NCI-H446 treated with DMSO at 0.1 percent for 48 hours (cell line): Measurements from ENCODE around the gene TMPRSS7.
"Not testable (repeated sequence)": the region's sequence is repeated elsewhere in the genome, so short reads cannot be mapped to it uniquely, and the experiment has no call there.

ENCODE experiments used
- DNase-seq: peaks from one replicate; lab custom pipeline; 2025; lab: John Stamatoyannopoulos, UW

TMPRSS7 gene

DNA sequence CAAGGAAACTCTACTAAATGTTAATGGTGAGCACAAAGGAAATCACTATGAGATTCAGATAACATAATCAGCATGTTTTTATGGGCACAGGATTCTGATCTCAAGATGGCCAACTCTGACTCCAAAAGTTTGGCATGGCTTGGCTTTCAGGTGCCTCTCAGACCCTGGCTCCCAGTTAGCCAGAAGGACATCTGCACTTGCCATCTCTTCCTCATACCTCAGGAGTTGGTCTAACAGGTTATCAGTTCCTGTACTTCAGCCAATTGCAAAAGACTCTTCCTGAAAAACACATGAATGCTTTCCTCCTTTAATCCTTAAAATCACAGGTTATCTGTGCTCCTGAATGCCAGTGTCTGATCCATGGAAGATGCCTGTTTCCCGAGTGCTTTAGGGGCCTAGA, 25.0 kb downstream of the TMPRSS7 start:
- no peak for DNase-seq

DNA sequence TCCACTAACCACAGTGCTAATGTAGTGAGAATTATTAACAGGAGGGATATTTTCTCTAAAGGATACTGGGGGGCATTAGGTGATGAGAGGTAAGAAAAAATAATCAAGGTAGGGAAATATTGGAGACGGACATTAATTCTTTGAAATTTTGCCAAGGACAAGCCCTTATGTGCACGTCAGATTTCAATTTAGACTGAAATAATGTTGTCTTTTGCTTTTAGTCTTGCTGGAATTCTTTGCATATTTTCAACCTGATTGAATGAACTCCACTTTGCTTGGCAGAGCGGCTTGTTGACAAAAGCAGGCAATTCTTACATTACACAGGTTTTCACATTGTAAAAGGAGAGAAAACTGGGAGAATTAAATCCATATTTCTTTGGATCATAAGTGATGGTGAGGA, 26.6 kb downstream of the TMPRSS7 start:
- no peak for DNase-seq

DNA sequence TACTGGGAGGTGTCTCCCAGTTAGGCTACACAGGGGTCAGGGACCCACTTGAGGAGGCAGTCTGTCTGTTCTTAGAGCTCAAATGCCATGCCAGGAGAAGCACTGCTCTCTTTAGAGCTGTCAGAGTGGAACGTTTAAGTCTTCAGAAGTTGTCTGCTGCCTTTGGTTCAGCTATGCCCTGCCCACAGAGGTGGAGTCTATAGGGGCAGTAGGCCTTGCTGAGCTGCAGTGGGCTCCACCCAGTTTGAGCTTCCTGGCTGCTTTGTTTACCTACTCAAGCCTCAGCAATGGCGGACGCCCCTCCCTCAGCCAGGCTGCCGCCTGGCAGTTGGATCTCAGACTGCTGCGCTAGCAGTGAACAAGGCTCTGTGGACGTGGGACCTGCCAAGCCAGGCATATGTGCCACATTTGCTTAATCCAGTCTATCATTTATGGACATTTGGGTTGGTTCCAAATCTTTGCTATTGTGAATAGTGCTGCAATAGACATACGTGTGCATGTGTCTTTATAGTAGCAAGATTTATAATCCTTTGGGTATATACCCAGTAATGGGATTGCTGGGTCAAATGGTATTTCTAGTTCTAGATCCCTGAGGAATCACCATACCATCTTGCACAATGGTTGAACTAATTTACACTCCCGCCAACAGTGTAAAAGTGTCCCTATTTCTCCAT, 38.0 kb downstream of the TMPRSS7 start:
- not testable (repeated sequence) for DNase-seq

DNA sequence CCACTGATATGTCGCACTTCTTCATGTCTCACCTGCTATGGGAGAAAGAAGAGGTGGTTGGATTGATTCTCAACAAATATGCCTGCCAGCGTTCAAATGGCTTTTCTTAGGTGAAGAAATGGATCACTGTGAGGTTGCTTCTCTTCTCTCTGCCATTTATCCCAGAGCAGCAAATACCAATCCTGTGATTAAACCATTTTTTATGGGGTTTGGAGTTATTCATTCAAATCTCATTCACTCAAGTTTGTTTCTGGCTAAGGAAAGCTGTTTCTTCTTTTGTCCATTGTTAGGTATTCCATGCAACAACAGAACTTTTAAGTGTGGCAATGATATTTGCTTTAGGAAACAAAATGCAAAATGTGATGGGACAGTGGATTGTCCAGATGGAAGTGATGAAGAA, 39.5 kb downstream of the TMPRSS7 start:
- no peak for DNase-seq

DNA sequence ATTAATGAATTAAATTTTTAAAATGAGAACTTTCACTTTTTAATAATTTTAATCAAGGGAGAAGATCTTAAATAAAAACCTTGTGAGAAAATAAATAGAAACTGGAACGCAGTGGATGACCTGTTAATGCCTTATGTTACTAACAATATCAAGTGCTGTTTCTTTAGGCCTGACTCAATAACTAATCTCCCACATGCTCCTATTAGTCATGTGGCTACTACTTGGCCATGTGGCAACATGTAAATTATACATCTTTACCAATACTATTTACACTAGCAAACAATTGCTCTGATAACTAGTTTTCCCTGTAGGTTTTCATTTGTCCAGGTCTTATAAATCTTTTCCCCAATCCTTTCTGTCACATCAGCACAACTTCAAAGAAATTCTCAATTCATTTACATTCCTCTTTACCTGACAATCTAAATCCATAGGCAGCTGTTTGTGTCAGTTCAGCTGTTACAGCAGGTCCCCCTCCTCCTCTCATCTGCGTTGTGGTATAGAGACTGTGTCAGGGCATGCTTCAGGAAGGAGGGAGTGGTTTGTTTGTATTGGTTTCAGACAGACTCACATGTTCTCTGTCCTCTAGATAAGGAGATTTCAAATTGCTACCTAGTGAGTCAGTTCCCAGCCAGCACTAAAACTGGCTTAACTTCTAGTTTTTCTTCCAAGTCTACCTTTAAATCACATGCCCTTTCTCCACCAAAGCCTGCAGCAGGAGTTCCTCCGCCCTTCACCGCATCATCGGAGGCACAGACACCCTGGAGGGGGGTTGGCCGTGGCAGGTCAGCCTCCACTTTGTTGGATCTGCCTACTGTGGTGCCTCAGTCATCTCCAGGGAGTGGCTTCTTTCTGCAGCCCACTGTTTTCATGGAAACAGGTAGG, 40.3 kb downstream of the TMPRSS7 start:
- no peak for DNase-seq

DNA sequence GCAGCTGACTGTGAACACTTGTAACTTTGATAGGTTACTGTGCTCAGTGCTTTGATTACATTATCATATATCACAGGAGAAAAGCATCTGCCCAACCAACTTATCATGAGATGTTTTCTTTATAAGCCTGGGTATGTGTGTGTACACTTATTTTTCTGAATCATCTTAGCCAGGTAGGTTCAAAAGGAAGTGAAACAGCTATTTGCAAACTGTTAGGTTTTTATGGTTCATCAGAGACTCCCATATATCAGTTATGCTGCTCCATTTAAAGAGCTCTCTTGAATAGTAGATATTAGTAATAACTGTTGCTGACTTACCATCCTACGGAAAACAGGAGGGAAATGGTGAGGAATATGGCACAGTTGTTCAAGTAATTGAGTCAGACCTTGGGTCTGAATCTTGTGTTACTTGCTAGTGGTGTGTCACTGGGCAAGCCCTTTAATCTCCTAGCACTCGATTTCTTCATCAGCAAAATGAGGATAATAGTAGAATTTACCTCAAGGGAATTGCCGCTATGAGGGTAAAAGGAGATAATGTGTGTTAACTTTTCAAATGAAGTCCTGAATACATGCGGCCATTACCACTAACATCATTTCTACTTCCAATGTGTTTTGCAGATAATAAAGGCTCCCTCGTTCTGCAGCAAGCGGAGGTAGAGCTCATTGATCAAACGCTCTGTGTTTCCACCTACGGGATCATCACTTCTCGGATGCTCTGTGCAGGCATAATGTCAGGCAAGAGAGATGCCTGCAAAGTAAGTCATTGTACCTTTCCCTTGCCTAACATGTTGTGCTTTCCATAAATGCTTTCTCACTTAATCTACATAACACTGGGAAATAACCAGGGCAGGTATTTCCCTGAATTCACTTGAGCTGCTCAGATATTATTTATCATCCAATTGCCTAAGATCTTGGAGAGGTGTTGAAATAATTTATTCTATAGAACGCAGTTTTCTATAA, 43.9 kb downstream of the TMPRSS7 start:
- no peak for DNase-seq

DNA sequence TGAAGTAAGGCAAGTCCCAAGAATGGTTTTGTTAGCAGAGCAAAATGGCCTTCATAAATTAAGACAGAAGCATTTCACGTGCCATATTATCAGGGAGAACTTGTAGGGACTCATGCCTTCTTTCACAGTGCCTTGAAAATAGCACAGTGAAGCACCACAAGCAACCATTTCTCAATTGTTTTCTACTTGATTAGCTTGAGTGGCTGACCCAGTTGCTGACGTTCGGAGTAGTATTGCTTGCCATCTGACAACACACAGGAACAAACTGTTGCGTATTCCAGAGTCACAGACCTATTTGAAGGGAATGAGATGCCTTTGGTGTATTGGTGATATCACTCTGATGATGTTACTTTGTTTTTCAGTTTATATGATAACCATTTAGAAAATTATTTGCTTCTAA, 48.7 kb downstream of the TMPRSS7 start:
- no peak for DNase-seq

DNA sequence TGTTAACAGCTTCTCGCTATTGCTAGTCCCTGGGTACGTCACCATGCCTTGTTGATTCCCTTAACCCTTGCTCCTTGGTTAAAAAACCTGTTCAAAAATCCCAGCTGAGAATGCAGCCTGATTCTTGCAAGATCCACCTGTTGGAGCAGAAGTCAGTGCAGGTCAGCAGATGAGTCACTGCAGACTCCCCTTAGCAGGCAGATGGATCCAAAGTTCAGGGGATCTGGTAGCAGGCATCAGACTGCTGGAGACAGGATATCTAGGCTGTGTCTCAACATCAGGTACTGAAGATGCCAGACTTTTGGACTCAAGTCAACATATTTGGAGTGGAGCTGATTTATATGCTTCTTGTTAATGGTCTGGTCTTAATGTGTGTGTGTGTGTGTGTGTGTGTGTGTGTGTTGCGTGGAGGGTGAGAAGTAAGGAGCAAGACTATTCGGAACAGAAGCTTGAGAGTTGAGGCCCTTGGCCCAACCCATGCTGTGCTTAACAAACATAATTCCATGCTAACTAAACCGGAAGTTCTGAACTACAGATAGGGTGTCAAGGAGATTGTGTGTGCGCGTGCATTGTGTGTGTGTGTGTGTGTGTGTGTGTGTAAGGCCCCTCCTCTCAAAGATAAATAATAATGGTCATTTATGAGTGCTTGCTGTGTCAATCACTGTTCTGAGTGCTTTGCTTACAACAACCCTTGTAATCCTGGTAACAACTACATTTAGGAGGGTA, 50.6 kb downstream of the TMPRSS7 start:
- DNase-seq = no peak

DNA sequence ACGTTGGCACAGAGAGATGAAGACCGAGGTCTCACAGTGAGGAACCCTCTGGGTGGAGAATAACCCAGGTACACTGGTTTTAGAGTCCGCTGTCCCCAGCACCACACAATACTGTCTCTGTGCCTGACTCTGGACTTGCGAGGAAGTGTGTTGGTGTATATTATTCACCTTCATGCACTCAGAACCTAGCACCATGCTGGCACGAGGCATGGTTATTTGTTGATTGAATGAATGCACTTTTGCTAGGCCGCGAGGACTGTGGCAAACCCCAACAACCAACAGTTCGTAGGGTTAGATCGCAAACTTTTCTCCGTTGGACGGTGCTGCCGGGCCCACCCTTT, 51.2 kb downstream of the TMPRSS7 start:
- DNase-seq = no peak

DNA sequence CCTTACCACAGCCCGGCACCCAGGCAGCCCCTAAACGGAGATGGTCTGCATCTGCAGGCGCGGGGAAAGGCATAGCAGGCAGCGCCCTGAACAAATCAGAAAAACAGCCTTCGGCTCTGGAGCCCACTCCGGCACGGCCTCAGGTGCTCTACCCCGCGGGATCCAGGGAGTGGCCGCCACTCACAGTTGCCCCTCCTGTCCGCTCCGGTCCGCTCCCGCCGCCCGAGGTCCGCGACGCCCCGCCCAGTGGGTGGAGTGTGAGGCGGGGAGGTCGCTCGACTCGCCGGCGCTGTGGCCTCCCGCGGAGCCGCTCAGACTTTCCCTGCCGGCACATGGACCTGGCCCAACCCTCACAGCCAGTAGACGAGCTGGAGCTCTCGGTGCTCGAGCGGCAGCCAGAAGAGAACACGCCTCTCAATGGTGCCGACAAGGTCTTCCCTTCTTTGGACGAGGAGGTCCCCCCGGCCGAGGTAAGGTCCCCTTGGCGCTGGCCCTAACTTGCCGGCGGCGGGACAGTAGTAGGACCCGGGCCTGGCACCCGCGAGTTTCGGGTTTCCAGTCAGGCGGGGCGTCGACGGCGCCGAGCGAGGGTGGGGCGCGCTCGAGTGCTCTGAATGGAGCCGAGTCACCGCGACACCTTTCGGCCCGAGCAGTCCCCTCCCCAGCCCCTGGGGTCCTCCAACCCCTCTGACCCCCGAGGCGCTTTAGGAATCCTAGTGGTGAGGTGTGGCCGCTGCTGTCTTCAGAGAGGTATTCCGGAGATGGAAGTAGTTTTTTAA, 51.7 kb downstream of the TMPRSS7 start, which contains the start of gene C3orf52:
Gene C3orf52, plus strand, starts transcription at position 314 of the 779 bp plus-strand sequence. Its CDS starts 19 bp downstream, at position 333.
- peak; percentile 4 for DNase-seq

DNA sequence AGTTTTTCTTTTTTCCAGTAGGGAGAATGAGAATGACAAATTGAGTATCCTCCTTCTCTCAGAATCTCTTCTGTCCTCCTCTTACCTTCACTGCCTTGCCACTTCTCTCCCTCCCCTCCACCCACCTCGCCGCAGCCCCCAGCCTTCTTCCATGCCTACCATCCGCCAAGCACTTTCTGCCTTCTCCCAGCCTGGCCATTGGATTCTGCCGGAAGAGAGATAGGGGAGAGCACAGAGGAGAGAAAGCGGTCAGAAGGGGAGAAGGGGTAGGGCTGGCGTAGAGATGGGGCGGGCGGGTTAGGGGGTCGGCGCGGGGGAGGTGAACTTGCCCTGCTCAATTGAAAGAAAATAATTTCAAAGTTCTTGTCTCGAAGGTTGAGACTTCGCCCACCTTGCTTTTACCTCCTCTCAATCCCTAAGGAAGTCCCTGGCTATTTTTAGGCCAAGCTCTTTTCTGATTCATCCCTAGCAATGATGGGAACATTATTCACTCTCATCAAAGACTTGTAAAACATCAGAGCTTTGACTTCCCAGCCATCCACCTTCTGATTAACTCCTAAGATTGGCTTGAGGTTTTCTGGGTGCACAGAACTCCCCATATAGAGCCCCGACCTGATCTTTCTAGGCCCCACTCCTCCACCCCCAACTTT, 52.5 kb downstream of the TMPRSS7 start:
- DNase-seq = no peak

DNA sequence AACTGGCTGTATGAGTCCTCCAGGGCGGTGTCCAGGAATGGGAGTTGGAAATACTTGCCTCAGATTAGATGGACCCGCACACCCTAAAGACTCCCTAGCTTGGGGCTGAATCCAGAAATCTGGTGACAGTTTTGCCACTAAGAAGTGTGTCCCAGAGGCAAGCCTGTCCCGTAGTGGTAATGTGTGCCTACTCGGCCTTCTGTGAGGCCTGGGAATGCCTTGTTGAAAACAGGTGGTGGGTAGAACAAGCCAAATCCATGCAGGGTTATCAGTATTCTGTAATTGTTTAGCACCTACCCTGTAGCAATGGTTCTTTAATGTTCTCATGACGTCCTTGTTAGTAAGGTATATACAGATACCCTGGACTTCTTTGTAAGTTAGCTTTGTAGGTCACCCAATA, 53.2 kb downstream of the TMPRSS7 start:
- DNase-seq = no peak

DNA sequence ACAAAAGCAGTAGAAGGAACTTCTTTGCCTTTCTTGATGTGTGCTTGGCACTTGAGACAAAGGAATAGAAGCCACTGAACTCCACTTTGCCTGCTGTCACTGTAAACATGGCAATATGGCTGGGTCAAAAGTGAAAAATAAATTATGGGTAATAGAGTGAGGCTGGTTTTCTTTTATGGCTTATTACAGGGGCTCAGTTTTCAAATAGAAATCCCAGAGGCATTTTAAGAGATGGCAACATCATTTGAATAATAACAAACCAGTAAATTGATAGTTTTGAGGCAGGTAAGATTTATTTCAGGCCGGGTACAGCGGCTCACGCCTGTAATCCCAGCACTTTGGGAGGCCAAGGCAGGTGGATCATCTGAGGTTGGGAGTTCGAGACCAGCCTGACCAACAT, 54.4 kb downstream of the TMPRSS7 start:
- no peak for DNase-seq

DNA sequence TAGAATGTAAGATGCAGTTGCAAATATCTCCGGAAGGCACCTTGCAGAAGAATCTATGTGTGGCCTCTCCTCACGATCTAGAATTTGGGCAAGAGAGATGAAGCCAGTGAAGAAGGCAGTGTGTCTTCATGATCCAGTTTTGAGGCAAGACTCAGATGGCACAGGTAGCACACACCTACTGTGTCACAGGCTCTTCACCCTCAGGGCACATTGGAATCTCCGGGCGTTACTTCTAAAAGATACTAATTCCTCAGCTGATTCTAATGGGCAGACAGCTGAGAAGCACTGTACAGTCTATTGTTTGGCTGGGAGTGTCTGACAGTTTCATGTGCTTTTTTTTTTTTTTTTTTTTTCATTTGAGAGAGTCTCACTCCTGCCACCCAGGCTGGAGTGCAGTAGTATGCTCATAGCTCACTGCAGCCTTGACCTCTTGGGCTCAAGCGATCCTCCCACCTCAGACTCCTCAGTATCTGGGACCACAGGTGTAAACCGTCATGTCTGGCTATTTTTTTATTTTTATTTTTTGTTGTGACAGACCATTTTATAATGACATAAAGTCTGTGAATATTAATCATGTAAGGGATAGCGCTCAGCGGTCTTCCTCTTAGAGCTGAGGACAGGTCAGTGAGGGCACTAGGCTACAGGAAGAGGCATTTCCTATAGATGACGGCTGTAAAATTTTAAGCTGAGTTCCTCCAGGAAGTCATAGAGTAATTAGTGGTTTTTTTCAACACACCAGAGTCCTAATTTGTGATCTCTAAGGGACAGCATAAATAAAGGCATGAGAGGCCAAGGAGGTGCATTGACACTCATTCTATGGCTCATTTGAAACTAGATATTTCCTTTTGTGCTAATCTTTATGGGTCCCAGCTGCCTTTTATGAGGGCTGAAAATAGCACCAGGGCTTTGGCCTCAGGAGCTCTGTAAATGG, 55.7 kb downstream of the TMPRSS7 start:
- no peak for DNase-seq

DNA sequence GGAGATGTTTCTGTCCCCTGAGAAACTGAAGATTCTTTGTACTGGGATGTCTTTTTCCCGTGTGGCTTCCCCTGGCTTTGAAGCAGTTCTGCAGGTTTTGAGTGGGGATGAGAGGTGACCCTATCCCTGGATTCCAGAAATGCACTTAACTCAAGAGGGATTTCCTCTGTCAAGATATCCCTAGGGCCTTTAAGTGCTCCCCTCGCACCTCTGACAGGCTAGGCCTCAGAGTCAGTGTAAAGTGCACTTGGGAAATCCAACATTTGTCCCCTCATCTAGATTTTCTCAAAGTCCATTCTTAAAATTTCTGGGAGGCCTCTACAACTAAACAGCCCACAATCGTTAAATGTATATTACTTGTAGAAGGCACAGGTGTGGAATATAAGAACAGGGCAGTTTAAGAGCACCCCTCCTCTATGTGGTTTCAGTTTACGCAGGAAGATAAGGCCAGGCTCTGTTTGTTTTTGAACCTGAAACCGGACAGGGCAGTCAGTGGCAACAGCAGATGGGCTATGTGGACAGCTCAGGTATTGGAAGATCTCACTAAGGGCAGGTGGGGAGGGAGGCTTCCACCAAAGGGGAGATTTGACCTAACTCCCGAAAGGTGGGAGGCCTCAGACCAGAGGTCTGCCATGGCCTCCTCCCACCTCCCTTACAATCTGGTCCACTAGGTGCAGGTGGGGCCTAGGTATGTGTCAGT, 56.5 kb downstream of the TMPRSS7 start:
- DNase-seq = no peak

DNA sequence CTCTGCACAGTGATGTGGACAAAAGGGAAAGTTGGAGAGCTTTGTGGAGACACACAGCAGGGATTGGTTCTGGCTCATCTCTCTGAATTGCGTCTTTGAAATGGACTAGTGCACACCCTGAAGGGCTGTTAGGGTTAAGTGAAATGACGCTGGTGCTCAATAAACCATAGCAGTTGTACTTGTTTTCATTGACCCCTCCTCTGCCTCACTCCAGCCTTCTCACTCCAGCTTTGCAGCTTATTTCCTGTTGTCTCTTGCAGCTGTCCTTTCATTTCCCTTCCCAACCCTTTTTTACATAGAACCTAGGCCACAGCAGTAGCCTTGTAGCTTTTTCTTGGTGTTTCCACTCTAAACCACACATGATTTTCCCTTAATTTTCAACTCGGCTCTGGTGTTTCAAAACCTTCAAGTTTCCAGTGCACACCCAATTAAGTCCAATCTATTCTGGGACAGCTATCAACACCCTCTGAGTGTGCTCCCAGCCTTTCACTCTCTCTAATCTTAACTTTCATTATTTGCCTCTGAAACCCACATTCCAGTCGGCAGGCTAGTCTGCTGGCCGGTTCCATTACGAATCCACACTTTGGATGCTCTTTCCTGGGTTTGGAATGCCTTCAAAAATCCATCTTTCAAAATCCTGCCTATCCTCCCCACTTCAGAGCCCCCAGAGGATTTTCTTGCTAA, 58.1 kb downstream of the TMPRSS7 start:
- DNase-seq = no peak

DNA sequence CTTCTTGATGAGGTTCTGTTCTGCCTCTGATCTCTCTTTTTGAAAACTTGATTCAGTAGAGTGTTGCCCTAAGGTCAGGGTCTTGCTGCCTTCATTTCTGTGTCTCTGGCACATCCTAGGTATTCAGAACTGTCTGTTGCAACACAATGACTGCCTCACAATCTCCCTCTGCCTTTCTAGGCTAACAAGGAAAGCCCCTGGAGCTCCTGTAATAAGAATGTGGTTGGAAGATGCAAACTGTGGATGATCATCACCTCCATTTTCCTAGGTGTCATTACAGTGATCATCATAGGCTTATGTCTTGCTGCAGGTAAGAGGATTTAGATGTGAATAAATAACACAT, 58.6 kb downstream of the TMPRSS7 start:
- DNase-seq = no peak

DNA sequence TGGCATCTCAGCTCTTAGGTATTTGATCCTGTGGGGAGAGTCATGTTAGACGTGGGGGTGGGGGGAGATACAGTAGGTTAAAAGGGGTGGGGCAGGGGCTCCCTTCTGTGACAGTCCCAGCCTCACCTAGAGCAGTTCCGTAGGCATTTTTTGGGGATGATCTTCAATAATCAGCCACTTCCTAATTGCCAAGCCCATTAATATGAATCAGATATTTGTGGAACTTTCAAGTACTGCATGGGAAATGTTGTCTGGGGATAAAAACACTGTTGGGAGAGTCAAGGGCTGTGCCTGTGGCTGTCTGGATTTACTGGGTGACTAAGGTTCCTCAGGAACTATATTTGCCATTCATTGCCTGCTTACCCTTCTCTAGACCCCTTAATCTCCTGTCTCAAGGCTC, 61.2 kb downstream of the TMPRSS7 start:
- no peak for DNase-seq
